GM19395 (cell line): ENCODE data around the gene USH2A.

Source experiments
- ATAC-seq: cut with Tn5 transposase; IDR thresholded peaks from one replicate; pipeline ENCODE4 v1.9.1; 2021; ENCODE audit warnings: mild to moderate bottlenecking, moderate library complexity; ENCODE audit not compliant: unreplicated experiment

USH2A gene

DNA sequence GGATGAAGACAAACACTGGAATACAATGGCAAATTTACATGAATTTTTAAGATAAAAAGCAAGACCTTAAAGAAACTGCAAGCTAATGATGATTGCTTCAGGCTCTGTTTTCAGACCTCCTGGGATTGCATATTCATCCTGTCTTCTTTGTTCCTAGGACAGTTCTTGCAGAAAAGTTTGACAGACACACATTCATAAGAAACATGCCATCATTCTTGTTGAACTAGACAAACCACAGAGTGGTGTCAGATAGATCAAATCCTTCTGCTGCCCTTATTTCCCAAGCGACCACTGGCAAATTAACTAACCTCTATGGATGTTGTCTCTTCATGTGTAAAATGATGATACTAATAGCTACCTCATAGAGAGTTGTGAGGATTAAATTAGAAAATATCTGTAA is 674.8 kb downstream of the USH2A start:
- no peak for ATAC-seq

- no peak for ATAC-seq
Measured at GRCh38 chr1:215744419-215744818, 678.8 kb downstream of the USH2A start.

GRCh38 chr1:215739025-215739424 is 684.2 kb downstream of the USH2A start:
- ATAC-seq = no peak

GRCh38 chr1:215731699-215732098 is 691.5 kb downstream of the USH2A start:
- no peak for ATAC-seq

- no peak for ATAC-seq
Measured at GRCh38 chr1:215730600-215730999, 692.6 kb downstream of the USH2A start.

DNA sequence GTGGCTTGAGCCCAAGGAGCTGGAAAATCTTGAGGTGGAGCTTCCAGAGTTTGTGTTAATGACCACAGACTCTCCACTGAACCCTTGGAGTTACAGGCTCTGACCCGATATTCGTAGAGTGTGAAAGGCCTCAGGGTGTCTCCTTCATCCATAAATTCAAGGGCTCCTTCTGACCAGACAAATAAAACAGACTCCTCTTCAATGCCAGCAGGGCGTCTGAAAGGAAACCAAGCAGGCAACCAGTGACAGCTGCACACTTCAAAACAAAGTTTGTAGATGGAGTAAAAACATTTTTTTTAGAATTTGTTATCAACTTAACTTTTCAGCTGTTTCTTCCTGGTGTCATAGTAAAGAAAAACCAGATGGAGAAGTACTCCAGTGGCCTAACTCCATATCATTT is 695.1 kb downstream of the USH2A start:
- no peak for ATAC-seq

GRCh38 chr1:215720126-215720525 is 703.1 kb downstream of the USH2A start:
- ATAC-seq = no peak

- no peak for ATAC-seq
Measured at GRCh38 chr1:215719552-215719951, 703.7 kb downstream of the USH2A start.

DNA sequence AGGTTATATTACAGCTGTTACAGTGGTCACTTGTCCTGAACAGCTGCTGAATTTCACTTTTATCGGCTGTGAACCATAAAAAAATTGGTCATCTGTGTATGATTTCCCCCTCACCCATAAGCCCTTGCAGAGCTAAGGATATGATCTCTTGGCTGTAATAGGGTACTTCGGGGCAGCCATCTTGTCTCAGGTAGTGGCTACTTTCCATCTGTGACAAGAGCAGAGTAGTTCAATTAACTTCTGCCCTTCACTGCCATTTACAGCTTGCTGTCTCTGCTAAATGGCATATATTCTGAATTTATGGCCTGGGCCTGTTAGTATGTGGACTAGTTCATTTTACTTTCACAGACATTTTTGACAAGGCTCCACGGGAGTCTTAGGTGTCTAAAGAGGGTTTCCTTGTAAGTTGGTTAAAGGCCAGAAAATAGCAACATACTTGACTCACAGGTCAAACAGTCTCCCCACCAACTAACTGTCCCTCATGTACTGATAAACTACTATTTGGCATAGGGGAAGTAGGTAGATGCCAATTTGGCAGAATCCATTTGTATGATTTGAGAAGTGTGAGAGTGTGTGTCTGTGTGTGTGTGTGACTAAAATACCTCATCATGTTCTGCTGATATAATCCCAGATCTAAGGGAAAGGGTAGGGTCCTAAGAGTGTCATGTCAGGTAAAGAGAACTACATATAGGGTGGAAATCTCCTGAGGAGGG is 704.5 kb downstream of the USH2A start:
- ATAC-seq = no peak

GRCh38 chr1:215717677-215718426 is 705.4 kb downstream of the USH2A start:
- ATAC-seq = no peak

- ATAC-seq = no peak
Measured at GRCh38 chr1:215710899-215711225, 712.4 kb downstream of the USH2A start.

GRCh38 chr1:215710036-215710898 is 713.0 kb downstream of the USH2A start:
- ATAC-seq = peak; percentile 90

DNA sequence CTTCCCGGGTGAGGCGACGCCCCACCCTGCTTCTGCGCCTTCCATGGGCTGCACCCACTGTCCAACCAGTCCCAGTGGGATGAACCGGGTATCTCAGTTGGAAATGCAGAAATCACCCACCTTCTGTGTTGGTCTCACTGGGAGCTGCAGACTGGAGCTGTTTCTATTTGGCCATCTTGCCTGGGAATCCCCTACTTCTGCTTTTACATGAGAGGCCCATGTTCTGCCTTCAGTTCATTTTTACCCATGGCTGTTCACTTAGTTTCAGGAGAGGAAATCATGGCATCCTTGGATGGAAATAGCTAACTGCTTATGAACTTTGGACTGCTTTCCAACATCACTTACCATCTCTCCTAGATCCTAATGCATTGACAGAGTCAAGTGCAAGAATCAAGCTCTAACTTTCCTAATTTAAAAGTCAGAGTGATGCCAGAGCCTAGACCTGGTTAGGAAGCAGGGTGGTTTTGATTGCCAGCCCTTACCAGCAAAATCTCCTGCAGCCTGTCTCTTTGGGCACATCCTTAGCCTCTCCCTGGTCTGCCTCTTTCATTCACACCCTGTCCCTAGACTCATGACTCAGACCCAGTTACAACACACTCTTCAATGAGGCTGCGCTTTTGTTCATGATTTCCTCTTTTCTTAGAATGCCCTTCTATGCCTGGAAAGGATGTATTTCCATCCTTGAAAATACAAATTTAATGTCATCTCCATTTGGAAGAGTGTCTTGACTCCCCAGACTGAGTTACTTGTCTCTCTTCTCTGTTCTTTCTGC is 719.0 kb downstream of the USH2A start:
- ATAC-seq = peak; percentile 63

- no peak for ATAC-seq
Measured at GRCh38 chr1:215682232-215682631, 741.0 kb downstream of the USH2A start.

- no peak for ATAC-seq
Measured at GRCh38 chr1:215681041-215681440, 742.2 kb downstream of the USH2A start.

GRCh38 chr1:215679231-215679630 is 744.0 kb downstream of the USH2A start:
- no peak for ATAC-seq

GRCh38 chr1:215677112-215677511 is 746.1 kb downstream of the USH2A start:
- ATAC-seq = no peak

DNA sequence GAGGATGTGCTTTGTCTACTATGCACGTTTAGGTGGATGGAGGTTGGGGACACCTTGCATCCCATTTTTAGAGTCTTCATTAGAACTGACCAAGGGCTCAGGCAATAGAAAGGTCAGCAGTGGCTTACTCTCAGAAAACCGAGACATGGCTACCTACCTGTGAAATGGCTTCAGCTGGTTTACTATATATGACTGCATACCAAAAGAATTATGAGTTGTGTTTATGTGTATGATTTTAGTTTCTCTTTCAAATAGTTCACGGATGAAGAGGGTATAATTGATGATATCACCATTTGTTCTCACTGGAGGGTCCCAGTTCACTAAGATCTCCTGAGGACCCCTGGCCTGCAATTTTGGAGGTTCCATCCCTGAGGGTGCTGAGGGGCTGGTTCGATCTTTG is 749.3 kb downstream of the USH2A start:
- no peak for ATAC-seq

DNA sequence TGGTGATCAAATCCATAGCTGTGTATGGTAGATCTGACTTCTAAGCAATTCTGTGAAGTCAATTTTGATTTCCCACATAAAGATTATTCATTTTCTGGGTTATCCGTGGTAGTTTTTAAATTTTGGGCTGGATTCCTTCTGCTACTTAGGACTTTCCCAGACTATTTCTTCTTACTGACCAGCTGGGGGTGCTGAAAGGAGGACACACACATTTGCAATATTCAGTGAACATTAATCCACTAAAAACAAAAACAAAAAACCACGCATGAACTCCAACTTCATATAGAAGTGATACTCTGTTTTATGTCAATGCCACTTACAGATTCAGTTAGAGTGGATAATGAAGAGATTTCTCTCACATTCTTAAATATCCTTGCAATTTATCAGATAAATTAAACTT is 750.8 kb downstream of the USH2A start:
- no peak for ATAC-seq

DNA sequence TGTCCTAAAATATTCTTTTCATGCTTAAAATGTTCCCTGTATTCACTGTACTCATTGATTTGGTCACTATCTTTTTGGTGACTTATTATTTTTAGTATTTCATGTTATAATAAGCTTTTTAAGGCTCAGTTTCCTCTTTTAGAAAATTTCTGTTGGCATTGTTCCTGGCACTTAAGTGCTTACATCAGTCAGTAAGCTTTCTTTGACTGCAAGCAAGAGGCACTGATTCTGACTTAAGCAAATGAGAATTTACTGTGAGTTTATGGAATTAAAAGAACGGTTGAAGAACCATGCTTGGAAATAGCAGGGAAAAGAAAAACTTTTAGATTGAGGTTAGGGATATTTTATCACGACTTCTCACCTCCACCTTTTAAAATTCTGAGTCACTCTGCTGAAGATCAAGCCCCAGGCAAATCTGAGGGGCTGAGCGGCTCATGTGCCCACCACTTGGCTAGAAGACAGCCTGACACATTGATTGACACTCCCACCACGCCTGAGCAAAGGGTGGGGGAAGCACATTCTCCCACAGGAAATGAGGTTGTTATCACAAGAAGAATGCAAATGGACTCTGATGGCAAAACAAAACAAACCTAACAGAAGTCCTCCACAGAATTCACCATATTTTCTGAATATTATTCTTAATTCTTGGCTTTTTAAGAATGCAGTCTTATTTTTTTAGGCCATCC is 753.3 kb downstream of the USH2A start:
- no peak for ATAC-seq
